Stimulated activated CD4-positive, alpha-beta T cell treated with anti-CD3 and anti-CD28 coated beads, Interleukin-12 subunit alpha, Interleukin-12 subunit beta, amount 100 ng/mL, for 24 hours (primary cell): ENCODE data around the gene SLCO4A1.
A peak's percentile ranks its signal among the peaks of the same experiment; 100 is the strongest.
"Not testable (repeated sequence)": the region's sequence is repeated elsewhere in the genome, so short reads cannot be mapped to it uniquely, and the experiment has no call there.

Experiments used
- DNase-seq, 2 experiments: peaks; one replicate each; pipeline ENCODE4 v3.0.0-alpha.2; 2020; ENCODE audit warnings: low read depth in 2 of 2

Gene SLCO4A1

DNA sequence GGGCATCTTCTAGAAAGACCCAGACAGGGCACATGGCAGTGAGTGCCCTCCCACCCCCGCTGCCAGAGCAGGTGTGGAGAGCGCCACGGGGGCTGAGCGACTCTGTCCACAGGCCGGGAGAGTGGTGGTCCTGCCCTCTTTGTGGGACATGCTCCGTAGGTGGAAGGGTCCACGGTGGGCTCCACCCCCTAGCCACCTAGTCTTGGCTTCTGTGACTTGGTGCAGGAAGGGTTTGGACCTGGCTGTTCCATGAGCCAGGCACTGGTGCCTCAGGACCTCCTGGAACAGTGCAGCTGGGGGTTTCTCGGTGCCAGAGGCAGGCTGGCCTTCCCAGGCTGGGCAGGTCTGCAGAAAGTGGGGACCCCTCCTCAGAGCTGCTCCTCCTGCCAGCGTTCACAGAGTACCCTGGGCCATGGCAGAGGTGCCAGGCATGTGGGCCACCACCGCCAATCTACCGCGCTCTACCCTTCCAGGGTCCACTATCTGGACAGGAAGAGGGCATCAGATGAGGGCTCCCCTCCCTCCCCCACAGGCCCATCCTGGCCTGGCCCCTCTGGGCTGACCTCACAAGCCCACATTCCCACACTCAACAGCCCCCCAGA is 23.0 kb downstream of the SLCO4A1 start:
- DNase-seq = no peak

DNA sequence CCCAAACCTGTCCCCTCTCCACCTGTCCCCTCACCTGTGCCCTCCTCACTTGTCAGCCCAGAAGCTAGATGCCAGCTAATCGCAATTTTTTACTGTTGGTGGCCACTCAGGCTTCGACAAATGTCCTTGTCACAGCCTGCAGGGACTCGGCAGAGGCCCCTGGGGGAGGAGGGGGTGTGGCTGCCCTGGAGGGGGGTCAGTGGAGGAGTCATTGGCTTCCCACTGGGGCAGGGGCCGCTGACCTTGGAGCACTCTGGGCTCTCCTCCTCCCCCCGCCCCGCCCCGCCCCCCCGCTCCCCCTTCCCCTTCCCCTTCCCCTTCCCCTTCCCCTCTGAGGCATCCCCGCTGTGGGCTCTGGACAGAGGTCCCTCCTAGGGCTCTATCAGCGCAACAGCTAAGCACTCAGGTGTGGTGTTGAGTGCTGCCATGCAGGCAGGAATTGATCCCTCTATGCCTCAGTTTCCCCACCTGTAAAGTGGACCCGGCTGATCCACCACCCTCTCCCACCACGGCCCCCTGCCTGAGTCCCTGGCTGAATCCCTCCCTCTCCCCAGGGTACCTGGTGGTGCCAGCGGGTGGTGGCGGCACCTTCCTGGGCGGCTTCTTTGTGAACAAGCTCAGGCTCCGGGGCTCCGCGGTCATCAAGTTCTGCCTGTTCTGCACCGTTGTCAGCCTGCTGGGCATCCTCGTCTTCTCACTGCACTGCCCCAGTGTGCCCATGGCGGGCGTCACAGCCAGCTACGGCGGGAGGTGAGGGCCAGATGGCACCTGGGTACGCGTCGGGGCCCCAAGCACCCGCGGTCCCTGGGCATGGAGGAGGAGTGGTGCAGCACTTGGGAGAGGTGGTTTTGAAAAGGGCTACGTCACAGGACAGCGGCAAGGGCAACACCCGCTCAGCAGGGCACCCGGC is 23.8 kb downstream of the SLCO4A1 start:
- no peak for DNase-seq

DNA sequence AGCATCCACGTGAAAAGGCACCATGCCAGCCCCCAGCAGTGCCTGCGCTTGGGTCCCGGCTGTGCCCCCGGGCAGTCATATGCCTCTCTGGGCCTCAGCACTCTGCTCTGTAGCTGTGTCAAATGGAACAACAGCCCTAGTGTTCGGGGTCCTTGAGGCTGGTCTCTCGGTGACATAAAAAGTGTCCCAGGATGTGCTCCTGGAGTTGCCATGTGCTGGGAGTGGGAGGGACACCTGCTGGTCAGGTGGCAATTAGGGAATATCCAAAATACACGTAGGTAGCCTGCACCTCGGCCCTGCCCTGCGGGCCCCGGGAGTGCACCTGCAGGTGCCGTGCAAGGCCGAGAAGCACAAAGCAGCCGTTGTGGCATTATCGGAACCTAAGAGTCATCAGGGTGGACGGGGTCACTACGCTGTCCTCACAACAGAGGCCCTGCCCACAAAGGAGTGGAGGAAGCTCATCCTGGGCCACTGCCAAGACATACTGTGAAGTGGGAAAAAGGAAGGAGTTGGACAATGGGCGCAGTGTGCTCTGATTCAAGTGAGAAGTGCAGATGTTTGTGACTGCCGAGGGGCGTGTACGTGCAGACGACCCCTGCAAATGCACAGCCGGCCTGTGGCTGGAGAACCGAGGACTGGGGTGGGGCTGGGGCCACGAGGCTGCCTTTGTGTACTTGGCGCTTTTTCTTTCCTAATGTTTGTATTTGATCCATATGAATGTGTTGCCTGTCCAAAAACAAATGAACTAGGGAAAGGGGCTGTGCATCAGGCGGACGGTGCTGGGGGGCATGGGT is 24.6 kb downstream of the SLCO4A1 start:
- DNase-seq = no peak

DNA sequence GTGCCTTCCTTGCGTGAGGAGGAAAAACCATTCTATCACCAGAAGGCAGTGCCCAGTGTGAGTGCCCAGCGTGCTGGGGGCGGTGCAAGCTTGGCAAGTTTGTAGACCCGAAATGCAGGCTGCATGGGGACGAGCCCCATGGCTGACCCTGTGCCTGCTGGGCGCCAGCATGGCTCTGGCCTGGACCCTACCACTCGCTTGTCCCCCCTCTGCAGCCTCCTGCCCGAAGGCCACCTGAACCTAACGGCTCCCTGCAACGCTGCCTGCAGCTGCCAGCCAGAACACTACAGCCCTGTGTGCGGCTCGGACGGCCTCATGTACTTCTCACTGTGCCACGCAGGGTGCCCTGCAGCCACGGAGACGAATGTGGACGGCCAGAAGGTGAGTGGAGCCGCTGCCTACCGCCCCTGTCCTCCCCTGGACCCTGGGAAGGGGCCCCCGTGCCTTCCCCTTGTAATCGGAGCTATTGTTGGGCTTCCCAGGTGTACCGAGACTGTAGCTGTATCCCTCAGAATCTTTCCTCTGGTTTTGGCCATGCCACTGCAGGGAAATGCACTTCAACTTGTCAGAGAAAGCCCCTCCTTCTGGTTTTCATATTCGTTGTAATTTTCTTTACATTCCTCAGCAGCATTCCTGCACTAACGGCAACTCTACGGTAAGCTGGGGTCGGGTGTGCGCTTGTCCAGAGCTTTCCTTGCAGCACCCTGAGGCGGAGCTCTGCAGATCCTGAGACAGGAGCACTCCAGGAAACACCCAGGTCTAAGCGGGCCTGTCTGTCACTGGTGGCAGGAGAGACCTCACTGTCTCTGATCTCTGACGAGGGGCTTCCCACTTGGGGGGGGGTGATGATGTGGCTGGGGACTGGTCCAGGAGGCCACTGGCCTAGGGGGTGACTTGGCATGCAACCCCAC is 25.5 kb downstream of the SLCO4A1 start:
- DNase-seq = no peak

DNA sequence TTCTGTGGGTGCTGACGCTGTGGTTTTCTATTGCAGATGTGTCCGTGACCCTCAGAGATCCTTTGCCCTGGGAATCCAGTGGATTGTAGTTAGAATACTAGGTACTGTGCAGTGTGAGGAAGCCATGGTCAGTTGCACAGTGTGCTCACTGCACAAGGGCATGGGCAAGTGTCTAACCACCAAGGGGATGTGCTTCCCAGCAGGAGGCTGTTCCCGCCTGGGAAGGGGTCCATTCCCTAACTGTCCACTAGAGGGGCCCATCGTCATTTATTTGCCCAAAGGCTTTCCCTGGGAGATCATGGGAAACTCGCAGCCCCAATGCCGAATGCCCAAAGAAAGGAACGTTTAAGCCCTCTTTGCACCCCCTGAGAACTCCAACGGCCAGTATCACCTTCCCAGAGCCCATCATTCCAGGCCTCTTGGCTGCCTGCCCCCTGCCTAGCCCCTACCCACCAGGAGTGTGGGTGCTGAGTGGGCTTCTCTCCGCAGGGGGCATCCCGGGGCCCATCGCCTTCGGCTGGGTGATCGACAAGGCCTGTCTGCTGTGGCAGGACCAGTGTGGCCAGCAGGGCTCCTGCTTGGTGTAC is 26.2 kb downstream of the SLCO4A1 start:
- DNase-seq = peak in 1 of 2 experiments; percentile 24

DNA sequence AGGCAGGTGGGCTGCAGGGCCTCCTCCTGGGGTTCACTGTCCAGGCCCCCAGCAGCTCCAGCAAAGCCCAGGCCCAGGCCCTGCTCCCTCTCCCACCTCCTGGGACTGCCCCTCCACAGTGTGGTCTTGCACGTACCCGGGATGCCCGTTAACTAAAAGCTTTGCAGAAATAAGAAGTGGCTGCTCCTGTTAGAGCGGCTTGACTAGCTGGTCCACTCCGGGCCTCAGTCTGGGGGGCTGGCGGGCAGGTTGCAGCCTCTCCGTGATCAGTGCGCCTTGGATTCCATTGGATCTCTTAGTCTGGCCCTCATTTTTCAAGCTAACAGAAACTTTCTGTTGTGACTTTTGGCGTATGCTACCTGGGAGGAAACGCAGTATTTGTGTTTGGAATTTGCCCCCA is 26.9 kb downstream of the SLCO4A1 start:
- no peak for DNase-seq

DNA sequence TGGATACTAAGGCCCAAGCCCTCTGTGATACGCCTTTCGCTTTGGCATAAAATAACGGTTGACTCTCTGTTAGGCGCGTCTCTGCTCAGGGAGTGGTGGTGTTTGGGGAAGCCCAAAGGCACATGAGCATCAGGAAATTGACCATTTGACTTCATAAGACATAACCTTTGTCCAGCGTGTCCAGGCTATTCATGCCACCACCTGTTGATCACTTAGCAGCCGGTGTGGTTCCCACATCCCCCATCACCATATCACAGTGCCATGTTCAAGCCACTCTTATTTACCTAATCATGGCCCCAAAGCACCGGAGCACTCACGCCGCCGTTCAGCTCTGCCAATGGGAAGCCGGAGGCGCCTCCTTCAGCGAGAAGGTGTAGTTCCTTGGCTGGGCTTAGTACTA is 27.9 kb downstream of the SLCO4A1 start:
- DNase-seq = no peak

DNA sequence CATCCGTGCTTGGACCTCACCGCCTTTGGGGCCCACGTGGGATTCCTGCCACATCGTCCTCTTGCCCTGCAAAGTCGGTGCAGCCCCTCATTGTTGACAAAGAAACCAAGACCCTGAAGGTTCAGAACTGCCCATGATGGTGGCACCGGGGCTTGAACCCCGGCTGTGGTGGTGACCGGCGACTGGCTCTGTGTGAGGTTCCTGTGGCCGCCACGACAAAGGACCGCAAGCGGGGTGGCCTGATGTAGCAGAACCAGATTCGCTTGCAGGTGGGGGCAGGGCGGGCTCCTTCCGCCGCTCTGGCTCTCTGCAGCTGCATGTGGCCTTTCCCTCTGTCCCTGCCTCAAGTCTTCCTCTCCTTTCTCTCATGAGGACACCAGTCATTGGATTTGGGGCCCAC is 28.7 kb downstream of the SLCO4A1 start:
- no peak for DNase-seq

DNA sequence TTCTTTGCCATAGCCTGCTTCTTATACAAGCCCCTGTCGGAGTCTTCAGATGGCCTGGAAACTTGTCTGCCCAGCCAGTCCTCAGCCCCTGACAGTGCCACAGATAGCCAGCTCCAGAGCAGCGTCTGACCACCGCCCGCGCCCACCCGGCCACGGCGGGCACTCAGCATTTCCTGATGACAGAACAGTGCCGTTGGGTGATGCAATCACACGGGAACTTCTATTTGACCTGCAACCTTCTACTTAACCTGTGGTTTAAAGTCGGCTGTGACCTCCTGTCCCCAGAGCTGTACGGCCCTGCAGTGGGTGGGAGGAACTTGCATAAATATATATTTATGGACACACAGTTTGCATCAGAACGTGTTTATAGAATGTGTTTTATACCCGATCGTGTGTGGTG is 29.5 kb downstream of the SLCO4A1 start:
- DNase-seq = no peak

DNA sequence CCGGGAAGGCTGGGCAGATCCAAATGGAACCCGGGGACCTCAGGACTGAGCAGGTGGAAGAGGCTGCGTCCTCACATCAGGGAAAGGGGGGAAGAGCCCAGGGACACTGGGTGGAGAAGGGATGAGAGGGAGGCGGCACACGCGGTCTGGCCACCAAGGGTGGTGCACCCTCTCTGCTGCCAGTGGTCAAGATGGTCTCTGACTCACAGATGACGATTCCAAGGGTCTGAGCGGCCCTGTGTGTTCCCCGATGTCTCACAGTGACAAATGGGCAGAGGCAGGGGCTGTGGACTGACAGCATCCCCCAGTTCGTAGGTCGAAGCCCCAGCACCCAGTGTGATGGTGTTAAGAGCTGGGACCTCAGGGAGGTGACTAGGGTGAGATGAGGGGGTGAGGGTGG is 32.1 kb downstream of the SLCO4A1 start:
- no peak for DNase-seq

DNA sequence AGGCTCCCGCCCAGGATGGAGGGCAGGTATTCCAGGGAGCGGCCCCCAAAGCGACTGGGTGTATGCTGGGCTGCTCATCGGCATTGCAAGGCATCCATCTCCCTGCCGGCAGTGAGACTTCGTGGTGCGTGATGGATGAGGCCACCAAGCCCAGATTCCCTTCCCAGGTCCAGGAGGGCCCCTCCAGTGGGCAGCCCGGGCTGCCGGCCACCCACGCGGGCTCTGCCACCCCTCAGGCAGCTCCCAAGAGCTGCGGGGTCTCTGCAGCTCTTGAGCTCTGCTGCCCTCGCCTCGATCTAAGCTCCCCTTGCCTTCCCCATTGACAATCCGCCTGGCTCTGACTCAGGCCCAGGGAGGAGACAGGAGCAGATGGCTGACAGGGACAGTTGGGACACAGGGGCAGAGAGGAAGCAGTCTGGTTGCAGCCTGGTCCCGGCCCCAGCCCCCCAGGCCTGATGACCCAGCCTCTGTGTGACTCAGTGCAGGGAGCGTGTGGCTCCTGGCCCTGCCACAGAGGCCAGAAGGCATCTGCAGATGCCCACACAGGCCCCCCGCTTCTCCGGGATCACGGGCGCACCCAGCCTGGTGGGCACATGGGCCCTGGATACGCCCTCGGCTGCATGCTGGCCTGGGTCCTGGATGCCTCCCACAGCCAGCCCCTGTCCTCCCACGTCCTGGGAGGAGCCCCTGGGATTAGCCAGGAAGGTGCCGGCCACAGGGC is 33.0 kb downstream of the SLCO4A1 start:
- DNase-seq = no peak

DNA sequence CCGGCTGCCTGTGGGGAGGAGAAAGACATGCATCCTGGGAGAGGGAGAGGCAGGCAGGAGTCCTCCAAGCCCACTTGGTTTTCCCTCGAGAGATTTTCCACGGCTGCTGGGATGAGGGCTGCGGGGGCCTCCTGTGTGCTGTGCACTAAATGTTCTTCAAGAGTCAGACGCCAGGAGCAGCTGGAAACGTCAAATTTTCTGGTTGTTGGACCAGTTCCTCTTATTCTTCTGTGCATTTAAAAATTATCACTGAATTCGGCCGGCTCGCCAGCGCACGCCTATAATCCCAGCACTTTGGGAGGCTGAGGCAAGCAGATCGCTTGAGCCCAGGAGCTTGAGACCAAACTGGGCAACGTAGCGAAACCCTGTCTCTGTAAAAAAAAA is 33.6 kb downstream of the SLCO4A1 start:
- no peak for DNase-seq

DNA sequence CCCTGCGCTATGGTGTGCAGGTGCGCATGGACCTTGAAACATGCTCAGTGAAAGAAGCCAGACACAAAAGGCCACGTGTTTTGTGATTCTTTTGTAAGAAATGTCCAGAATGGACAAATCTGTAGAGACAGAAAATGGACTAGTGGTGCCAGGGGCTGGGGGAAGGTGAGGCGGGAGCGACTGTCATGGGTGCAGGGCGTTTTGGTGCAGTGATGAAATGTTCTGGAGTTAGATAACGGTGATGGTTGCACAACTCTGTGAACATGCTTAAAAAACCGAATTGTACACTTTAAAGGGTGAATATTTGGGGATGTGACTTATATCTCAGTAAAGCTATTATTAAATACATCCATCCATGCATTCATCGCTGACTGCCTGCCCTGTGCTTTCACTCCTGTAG is 34.7 kb downstream of the SLCO4A1 start:
- DNase-seq = no peak

DNA sequence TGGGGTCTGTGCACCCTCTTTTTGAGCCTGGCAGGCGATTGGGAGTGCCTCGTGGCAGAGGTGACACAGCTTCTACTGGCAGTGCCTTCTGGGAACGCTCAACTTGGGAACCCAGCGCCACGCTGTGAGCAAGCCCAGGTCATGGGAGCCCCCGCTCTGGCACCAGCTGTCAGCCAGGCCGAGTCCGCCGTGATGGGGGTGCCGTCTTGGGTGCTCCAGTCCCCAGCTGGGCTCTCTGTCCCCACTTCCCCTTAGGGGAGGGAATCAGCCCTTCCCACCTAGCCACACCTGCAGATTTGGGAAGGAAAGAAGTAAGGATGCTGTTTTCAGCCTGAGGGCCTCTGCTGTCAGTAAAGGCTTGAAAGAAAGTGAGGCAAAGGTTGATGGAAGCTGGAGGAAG is 35.4 kb downstream of the SLCO4A1 start:
- no peak for DNase-seq

DNA sequence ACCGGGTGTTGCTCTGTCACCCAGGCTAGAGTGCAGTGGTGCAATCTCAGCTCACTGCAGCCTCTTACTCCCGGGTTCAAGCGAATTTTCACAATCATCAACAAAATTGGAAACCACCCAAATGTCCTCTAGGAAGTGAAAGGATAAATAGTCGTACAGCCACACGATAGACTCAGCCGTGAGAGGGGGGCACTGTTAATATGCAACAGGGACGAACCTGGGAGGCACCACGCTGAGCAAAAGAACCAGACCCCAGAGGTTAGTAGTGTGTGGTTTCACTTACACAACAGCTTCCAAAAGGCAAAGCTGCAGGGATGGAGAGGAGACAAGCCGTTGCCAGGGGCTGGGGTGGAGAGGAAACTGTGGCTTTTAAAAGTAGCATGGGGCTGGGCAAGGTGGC is 36.2 kb downstream of the SLCO4A1 start:
- no peak for DNase-seq

DNA sequence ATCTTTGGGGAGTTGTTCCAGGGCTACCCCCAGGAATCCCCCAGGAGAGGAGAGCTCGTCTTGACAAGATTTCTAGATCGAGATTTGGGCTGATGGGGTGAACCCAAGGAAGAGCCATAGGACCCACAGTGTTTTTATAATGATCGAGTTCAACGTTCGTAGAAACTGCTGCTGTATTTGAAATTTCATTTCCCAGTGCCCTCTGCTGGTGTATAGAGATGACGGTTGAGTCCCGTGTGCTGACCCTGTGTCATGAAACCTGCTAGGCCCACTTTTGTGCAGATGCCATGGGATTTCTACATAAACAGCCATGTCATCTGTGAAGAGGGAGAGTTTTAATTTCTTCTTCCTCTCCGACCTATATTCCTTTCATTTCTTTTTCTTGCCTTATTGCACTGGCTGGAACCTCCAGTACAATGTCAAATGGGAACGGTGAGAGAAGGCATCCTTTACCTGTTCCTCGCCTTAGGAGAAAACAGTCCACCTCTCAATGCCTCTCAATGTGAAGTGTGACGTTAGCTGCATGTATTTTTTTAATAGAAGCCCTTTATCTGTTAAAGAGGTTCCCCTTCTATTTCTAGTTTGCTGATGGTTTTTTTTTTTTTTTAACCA is 37.8 kb downstream of the SLCO4A1 start:
- no peak for DNase-seq

DNA sequence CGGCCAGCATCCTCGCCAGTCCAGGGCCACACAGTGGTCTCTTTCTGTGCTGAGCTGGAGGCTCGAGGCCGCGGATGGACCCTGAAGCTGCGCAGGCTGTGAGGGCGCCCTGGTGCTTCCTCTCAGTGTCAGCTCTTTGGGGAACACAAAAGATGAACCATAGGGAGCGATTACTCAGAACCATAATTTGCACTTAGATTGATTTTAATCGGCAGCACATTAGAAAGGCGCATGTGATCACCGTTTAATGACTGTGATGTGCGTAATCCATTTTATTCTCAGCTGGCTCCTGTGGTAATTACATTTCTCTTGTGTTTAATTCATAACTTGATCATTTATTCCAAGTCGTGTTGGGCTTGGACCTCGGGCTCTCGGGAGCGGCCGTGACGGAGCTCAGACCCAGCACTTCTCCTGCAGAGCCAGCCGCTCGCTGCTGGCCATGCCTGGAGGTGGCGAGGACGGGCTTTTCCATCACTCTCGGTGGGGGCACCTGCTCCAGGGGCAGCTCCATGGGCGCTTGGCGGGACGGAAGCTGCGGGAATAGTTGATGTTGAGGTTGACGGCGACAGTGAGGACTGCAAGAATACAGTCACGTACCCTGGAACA is 40.7 kb downstream of the SLCO4A1 start:
- DNase-seq = no peak

DNA sequence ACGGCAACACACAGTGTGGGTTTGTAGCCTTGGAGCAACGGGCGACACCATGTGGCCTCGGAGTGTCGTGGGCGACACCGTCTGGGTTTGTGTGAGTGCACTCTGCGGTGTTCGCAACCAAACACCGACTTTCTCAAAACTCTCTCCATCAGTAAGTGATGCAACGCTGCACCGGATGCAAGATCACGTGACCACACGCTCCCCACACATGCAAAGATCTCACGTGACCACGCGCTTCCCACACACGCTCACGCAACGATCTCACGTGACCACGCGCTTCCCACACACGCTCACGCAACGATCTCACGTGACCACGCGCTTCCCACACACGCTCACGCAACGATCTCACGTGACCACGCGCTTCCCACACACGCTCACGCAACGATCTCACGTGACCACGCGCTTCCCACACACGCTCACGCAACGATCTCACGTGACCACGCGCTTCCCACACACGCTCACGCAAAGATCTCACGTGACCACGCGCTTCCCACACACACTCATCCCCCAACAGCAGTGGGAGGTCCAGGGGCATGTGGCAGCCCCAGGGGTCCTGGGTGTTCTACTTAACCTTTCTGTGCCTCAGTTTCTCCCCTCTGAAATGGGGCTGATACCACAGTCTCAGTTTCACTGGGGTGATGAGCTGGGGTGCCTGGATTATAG is 41.5 kb downstream of the SLCO4A1 start:
- DNase-seq = not testable (repeated sequence)

DNA sequence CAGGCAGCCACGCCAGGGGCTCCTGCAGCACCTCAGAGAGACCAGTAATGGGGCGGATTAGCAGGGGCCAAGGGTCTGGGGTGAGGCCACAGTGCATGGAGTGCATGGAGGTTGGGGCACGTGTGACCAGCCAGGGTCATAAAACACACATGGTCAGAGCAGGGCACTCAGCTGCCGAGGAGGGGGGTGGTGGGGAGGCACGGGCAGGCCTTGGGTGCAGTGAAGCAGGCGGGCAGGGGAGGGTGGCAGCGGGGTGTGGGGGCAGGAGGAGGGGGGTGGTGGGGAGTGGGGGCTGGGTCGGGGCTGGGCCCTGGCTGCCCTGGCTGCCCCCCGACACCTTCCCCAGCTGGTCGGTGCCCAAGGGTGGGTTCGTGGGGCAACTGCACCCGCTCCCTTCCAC is 42.7 kb downstream of the SLCO4A1 start:
- no peak for DNase-seq
